Adrenal gland (tissue), 5 donors: ENCODE data around the gene KDM7A.

ENCODE experiments used
- POLR2A ChIP-seq, 2 donors: fragments of 450-650 bp; IDR thresholded peaks; one replicate each; pipeline ENCODE4 v1.6.1; 2017; ENCODE audit warnings: antibody characterized with exemption in 2 of 2, mild to moderate bottlenecking in 2 of 2, moderate library complexity in 1 of 2
- TF ChIP-seq, protein P1 (sequence below), 6 experiments: fragments of 450-650 bp in 4 of 6; fragments of 200-600 bp in 2 of 6; sonication (generic) in 1 of 6; IDR thresholded peaks; 1 replicate in 5 of 6; 2 replicates in 1 of 6; pipeline versions ENCODE4 v1.5.1 to v1.8.0; 2016 to 2021; ENCODE audit warnings: antibody characterized with exemption in 6 of 6, mild to moderate bottlenecking in 2 of 6, moderate library complexity in 1 of 6
- donor health status: DM: no; HTN: no; CAD: no.

DNA sequence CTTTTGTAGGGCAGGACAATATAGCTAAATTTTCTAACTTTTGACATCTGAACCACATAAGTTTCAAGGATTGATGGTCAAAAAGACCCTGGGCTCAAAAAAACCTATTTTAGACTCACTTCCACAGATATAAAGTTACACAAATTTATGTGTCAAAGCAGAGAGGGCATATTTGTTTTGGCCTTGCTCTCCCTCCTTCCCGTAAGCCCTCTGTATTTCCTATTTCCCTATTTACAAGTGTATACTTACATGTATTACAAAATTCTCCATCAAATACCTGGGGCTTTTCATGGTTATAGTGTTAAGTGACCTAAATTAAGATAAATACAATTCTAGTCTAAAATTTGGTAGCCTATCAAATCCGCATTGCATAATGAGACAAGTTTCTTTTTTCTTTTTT is 2.6 kb downstream of the KDM7A start:
- TF ChIP-seq, protein P1, sequence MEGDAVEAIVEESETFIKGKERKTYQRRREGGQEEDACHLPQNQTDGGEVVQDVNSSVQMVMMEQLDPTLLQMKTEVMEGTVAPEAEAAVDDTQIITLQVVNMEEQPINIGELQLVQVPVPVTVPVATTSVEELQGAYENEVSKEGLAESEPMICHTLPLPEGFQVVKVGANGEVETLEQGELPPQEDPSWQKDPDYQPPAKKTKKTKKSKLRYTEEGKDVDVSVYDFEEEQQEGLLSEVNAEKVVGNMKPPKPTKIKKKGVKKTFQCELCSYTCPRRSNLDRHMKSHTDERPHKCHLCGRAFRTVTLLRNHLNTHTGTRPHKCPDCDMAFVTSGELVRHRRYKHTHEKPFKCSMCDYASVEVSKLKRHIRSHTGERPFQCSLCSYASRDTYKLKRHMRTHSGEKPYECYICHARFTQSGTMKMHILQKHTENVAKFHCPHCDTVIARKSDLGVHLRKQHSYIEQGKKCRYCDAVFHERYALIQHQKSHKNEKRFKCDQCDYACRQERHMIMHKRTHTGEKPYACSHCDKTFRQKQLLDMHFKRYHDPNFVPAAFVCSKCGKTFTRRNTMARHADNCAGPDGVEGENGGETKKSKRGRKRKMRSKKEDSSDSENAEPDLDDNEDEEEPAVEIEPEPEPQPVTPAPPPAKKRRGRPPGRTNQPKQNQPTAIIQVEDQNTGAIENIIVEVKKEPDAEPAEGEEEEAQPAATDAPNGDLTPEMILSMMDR (IDR thresholded peaks at IDR 0.05), result no peak
- TF ChIP-seq POLR2A (IDR thresholded peaks at IDR 0.05), result no peak
